Activated CD8-positive, alpha-beta memory T cell treated with anti-CD3 and anti-CD28 coated beads, Interleukin-2, amount 50 U/mL, for 4 hours (primary cell): ENCODE data around the gene ARHGAP4.

ENCODE experiments used
- DNase-seq: peaks from one replicate; pipeline ENCODE4 v3.0.0-alpha.2; 2020

The ARHGAP4 gene

GRCh38 chrX:153863251-153863991 is 62.6 kb downstream of the ARHGAP4 start:
- no peak for DNase-seq

- DNase-seq: no peak
Measured at GRCh38 chrX:153862369-153863250, 63.5 kb downstream of the ARHGAP4 start.

- DNase-seq: no peak
Measured at GRCh38 chrX:153861733-153862310, 64.2 kb downstream of the ARHGAP4 start.

- no peak for DNase-seq
Measured at GRCh38 chrX:153861151-153861550, 64.9 kb downstream of the ARHGAP4 start.
